ENCODE results near the gene TMEM9. TPM values are rescaled to one million over a fixed set of nuclear protein-coding genes. Genes with fewer than 3 reads are reported as not detected.

TMEM9 gene
- total and polyA plus RNA-seq, 2 of the 8 experiments (the other 6 are each of a cell fraction or from before 2014, with no cell fraction given) = 79.9 to 181 TPM

DNA sequence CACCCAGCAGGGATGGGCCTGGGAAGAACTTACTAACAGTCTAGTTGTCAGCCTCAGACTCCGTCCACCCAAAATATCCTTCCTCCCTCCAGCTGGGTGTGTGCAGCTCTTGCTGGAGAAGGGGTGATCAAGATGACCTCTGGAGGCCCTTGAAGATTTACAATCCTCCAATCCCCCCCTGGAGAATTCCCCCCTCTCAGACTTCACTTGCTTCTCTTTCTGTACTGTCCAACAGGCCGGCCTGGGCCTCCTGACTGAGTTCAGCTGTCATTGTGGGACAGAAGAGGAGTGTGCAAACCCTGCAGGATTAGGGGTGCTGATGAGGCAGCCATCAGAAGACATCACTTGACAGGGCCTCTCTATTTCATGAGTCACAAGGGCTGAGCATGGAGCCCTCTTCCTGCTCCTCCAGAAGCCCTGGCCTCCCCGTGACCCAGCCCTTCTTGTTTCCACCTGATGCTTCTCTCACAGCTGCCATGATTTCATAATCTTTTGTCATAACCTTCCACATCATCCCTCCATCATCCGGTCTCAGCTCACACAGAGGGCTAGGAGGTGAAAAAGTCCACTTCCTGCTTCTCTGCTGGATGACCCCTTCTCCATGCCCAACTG, 18.8 kb upstream of the TMEM9 start:
- H4K20me1 ChIP-seq (replicated peaks in 1 of 2; ENCODE audit: control insufficient read depth in 1 of 2, insufficient read depth in 2 of 2, low read length in 2 of 2) = no peaks in the 10 kb centered on the region
- H2BK120ac ChIP-seq (replicated peaks; ENCODE audit: low read depth, low read length) = no peak overlapping the region
- peaks cover 5 to 10% (median 8%) of the 10 kb centered on the region in 4 experiments; a peak in 6 of 7 replicates for H3K4me1 ChIP-seq (replicated peaks in 1 of 4; ENCODE audit: control insufficient read depth in 3 of 4, insufficient read depth in 4 of 4, low read length in 3 of 4)
- H3K14ac ChIP-seq (ENCODE audit: insufficient read length) = no peak overlapping the region
- no peak overlapping the region for H3K4ac ChIP-seq (replicated peaks; ENCODE audit: insufficient read length, low read depth, low read length)
- no peak overlapping the region for H3K23ac ChIP-seq (ENCODE audit: insufficient read length)
- no peak overlapping the region for H3K56ac ChIP-seq (replicated peaks; ENCODE audit: insufficient read length, low read depth, low read length)
- H3K27me3 ChIP-seq (replicated peaks in 1 of 4; ENCODE audit: control insufficient read depth in 3 of 4, extremely low read depth in 1 of 4, insufficient read depth in 3 of 4, low read length in 3 of 4) = peaks cover 2 to 6% (median 4%) of the 10 kb centered on the region in 4 experiments; a peak in 4 of 7 replicates
- H3K27ac ChIP-seq (ENCODE audit: low read depth, low read length) = no peak overlapping the region; the same call in 1 of the 2 replicates
- no peak for TF ChIP-seq EGR1 (IDR thresholded peaks at IDR 0.05; ENCODE audit: borderline replicate concordance, low read depth, low read length)
- TF ChIP-seq EP300 (IDR thresholded peaks at IDR 0.05; ENCODE audit: borderline replicate concordance in 1 of 2, low read depth in 2 of 2, low read length in 2 of 2) = no peak
- TF ChIP-seq, protein P1, sequence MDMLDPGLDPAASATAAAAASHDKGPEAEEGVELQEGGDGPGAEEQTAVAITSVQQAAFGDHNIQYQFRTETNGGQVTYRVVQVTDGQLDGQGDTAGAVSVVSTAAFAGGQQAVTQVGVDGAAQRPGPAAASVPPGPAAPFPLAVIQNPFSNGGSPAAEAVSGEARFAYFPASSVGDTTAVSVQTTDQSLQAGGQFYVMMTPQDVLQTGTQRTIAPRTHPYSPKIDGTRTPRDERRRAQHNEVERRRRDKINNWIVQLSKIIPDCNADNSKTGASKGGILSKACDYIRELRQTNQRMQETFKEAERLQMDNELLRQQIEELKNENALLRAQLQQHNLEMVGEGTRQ (IDR thresholded peaks at IDR 0.05; ENCODE audit: low read length) = no peak
- TF ChIP-seq, protein P2, sequence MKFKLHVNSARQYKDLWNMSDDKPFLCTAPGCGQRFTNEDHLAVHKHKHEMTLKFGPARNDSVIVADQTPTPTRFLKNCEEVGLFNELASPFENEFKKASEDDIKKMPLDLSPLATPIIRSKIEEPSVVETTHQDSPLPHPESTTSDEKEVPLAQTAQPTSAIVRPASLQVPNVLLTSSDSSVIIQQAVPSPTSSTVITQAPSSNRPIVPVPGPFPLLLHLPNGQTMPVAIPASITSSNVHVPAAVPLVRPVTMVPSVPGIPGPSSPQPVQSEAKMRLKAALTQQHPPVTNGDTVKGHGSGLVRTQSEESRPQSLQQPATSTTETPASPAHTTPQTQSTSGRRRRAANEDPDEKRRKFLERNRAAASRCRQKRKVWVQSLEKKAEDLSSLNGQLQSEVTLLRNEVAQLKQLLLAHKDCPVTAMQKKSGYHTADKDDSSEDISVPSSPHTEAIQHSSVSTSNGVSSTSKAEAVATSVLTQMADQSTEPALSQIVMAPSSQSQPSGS (IDR thresholded peaks at IDR 0.05; ENCODE audit: low read length) = no peak
- TF ChIP-seq HDAC2 (IDR thresholded peaks at IDR 0.05; ENCODE audit: borderline replicate concordance in 1 of 2, low read depth in 2 of 2, low read length in 2 of 2) = no peak
- H3K79me1 ChIP-seq (ENCODE audit: low read depth, low read length) = no peaks in the 10 kb centered on the region
- H3K36me3 ChIP-seq (ENCODE audit: control insufficient read depth in 2 of 4, insufficient read depth in 4 of 4, low read length in 3 of 4) = no peaks in the 10 kb centered on the region
- peaks cover 5% of the 10 kb centered on the region; the same call in 1 of the 2 replicates for H3K23me2 ChIP-seq (ENCODE audit: low read depth, low read length)
- 91% methylated on average over 4 of the region's 4 CpGs; no CpG with 5 or more reads in 1 of the 2 experiments for WGBS, 2 experiments (ENCODE audit: extremely low coverage in 1 of 2, insufficient coverage in 1 of 2, insufficient read length in 1 of 2, insufficient replicate concordance in 2 of 2, low coverage in 1 of 2, low lambda C conversion rate in 2 of 2, missing lambda C conversion rate in 1 of 2)
- H4K5ac ChIP-seq (ENCODE audit: insufficient read length, low read depth, low read length) = no peak overlapping the region
- H2BK5ac ChIP-seq (ENCODE audit: low read depth, low read length) = no peak overlapping the region
- 0 out of 2 replicates have a peak overlapping the region, but pooled peaks have one; percentile 95 for H2BK15ac ChIP-seq (ENCODE audit: low read length)
- no peak for FAIRE-seq
- no peak overlapping the region for H3K18ac ChIP-seq (ENCODE audit: extremely low read depth, low read length)
- no peak overlapping the region for H3K9ac ChIP-seq (replicated peaks in 1 of 4; ENCODE audit: extremely low read depth in 1 of 4, low read depth in 3 of 4, low read length in 3 of 4)
- no peak overlapping the region for H4K8ac ChIP-seq (ENCODE audit: extremely low read depth, insufficient read depth, low read length)
- H4K91ac ChIP-seq (replicated peaks; ENCODE audit: insufficient read length, low read length) = no peak overlapping the region
- H2BK12ac ChIP-seq (ENCODE audit: low read depth, low read length) = no peak overlapping the region
- H3K9me3 ChIP-seq (ENCODE audit: insufficient read depth in 2 of 2, low read depth in 1 of 2, low read length in 1 of 2) = no peaks in the 10 kb centered on the region
- no peak overlapping the region for H2BK20ac ChIP-seq (ENCODE audit: low read length)
- no peak for DNase-seq (ENCODE audit: low read depth in 1 of 2, low spot score in 2 of 2)
- no peak overlapping the region for H3K4me3 ChIP-seq (ENCODE audit: extremely low read depth in 1 of 4, insufficient read depth in 2 of 4, low read depth in 3 of 4, low read length in 4 of 4)
- no peak overlapping the region for H2AK5ac ChIP-seq (ENCODE audit: low read depth, low read length)
- H3K4me2 ChIP-seq (ENCODE audit: insufficient read depth in 1 of 2, low read depth in 2 of 2, low read length in 2 of 2) = no peak overlapping the region
- POLR2A ChIA-PET (ENCODE audit: partially characterized antibody) = interaction anchor here (0.7 to 0.9 kb wide), 3 partner anchors 11 to 1430 kb away, joined by 3 to 4 read pairs (median 3); partner anchors contain the start of gene TMEM9
- H3K79me2 ChIP-seq (ENCODE audit: control insufficient read depth in 1 of 2, insufficient read depth in 2 of 2, low read length in 2 of 2) = no peaks in the 10 kb centered on the region
- no peak overlapping the region for H2AFZ ChIP-seq (ENCODE audit: low read length)
- CTCF ChIA-PET (ENCODE audit: partially characterized antibody) = interaction anchor here (0.6 to 3.0 kb wide), 4 partner anchors 9 to 138 kb away, joined by 3 to 20 read pairs (median 6); no protein-coding TSS in a partner anchor
